NCI-H1930 (cell line): ENCODE results near the gene CT45A10.
"Not testable (repeated sequence)": the region's sequence is repeated elsewhere in the genome, so short reads cannot be mapped to it uniquely, and the experiment has no call there.

Experiments
- DNase-seq, 2 experiments: peaks; one replicate each; lab custom pipeline; 2025; lab: John Stamatoyannopoulos, UW

Gene CT45A10, protein sequence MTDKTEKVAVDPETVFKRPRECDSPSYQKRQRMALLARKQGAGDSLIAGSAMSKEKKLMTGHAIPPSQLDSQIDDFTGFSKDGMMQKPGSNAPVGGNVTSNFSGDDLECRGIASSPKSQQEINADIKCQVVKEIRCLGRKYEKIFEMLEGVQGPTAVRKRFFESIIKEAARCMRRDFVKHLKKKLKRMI

DNA sequence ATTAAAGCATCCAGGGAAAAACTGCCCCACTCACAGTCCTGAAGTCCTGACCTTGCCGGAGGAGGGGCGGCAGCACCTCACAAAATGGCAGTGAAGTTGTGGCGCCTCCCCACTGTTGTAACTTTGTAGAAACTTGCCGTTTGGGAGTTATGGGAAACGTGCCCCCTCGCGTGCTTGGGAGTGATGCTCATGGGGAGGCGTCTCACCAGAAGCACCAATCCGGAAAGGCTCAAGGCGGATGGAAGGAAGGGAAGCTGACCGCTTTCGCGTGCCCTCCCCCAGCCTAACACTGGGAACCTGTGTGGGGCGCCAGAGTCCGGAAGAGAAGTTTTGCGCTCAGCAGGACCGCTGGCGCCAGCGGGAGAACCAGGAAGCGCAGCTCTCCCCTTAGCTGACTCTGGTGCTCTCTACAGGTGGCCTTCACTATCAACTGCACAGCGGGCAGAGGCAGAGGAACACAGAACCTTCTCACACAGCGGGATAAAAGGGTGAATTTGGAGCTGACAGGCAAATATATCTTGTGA, at the start of gene CT45A10, which contains the start of gene SAGE1:
CT45A10 (minus strand) TSS at position 151 of the 524 bp plus-strand sequence. CDS start 8,100 bp downstream, outside the sequence.
SAGE1 (plus strand) TSS at position 423 of the 524 bp plus-strand sequence. CDS start 2,527 bp downstream, outside the sequence.
- peak; percentile 20 to 58 for DNase-seq

DNA sequence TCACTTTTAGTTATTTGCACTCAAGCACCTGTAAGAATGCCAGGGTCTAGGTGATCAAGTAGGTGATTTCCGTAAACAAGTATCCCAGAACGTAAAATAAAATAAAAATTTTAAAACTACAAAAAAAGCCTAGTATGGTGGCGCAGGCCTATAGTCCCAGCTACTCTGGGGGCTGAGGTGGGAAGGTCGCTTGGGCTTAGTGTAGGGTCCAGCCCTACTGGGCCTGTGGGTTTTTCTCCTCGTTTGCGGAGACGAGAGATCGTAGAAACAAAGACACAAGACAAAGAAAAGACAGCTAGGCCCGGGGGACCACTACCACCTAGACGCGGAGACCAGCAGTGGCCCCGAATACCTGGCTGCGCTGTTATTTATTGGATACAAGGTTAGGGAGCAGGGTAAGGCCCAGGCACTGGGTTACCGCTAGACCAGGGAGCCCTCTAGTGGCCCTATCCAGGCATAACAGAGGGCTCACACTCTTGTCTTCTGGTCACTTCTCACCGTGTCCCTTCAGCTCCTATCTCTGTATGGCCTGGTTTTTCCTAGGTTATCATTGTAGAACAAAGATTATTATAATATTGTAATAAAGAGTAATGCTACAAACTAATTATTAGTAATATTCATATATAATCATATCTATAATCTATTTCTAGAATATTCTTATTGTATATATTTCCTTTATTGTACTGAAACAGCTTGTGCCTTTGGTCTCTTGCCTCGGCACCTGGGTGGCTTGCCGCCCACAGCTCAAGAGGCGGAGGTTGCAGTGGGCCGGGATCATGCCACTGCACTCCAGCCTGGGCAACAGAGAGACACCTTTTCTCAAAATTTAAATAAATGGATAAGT, 38.6 kb upstream of the CT45A10 start:
- peak; percentile 16 to 38 for DNase-seq

DNA sequence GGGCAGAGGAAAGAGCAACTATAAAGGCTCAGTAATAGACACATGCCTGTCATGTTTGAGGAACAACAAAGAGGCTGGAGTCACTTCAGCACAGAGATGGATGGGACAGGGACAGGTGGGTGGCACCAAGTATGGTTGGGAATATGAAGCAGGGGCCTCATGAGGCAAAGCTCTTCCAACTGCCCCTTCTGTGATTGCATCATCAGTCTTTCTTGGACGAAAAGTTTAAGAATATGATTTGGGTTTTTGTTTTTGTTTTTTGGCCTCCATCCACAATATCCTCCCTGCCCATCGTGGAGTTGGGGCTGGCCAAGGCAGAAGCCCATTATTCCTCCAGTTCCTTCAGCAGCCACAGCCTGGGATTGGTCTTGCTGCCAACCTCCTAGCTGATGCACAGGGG, 34.7 kb upstream of the CT45A10 start:
- DNase-seq, result no peak

DNA sequence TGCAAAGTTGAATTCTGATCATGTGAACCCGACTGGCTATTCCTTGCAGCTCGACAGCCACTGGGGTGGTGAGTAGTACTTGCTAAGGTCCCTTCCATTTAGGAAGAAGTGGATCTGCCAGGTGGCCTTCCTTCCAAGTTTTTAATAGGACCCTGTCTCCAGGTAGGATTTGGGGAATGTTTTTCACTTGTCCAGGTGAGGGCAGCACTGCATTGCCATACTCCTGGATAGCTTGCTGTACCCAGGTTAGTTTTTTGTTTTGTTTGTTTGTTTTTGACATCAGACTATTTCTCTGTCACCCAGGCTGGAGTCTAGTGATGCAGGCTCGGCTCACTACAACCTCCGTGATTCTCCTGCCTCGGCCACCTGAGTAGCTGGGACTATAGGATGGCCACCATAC, 30.1 kb upstream of the CT45A10 start:
- DNase-seq, result no peak

DNA sequence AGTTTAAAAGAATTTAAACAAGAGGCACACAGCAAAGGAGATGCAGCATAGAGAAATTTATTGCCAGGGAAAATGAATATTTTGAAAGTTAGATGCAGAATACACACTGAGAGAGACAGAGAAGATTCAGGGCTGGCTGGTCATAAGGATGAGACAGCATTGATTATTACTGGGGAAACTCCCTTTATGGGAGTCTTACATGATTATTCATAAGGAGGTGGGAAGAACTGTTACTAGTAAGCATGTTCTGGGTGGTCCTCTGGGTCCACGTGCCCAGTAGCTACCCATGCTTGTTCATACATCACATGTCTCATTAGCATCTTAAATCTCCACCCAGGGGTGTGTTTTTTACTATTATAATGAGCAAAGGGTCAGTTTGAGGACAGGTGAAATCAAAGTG, 27.3 kb upstream of the CT45A10 start:
- DNase-seq, result not testable (repeated sequence)

DNA sequence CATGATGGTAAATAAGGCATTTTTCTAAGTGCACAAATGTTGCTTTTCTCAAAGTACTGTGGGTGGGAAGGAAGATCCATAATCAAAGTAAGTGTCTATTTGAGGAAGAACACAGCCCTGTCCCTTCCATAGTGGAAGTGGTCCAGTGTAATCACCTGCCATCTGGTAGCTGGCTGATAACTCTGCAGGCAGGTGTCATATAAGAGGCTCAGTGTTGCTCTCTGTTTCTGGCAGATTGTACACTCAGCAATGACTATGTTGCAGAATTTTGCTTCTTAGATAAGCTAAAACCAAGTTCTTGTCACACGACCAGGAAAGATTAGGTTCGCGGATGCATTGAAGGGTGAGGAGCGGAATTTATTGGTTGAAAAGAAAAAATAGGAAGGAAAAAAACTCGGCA, 21.2 kb upstream of the CT45A10 start:
- no peak for DNase-seq

DNA sequence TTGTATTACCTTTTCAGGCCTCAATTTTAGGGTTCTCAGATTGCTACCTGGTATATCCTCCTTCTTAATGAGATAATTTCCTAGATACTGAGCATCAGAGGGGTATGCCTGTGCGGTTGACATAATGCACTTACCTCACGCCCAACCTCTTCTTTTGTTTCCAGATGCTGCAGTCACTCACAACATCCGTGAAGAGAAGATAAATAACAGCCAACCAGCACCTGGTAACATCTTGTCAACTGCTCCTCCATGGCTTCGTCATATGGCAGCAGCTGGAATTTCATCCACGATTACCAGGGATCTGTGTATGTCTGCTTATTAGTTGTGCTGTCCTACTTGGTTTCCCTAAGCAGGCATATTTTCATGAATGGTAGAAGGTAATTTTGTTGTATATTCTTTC, 17.0 kb upstream of the CT45A10 start:
- DNase-seq, result no peak

DNA sequence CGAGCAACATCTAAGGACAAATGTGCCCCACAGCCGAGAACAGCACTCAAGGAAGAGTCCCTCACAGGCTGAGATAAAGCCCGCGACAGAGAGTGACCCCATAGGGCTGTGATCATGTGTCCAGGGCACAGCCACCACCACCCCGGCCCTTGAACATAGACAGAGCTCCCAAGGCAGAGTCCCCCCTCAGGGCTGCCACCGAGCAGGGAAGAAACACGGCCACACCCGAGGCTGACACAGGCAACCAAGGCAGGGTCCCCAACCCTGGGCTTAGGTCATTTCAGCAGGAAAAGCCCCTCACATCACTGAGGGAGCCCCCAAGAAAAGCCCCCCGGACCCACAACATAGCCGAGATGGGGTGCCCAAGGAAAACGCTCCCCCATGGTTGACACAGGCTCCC, 463 bp downstream of the CT45A10 start:
- no peak for DNase-seq

DNA sequence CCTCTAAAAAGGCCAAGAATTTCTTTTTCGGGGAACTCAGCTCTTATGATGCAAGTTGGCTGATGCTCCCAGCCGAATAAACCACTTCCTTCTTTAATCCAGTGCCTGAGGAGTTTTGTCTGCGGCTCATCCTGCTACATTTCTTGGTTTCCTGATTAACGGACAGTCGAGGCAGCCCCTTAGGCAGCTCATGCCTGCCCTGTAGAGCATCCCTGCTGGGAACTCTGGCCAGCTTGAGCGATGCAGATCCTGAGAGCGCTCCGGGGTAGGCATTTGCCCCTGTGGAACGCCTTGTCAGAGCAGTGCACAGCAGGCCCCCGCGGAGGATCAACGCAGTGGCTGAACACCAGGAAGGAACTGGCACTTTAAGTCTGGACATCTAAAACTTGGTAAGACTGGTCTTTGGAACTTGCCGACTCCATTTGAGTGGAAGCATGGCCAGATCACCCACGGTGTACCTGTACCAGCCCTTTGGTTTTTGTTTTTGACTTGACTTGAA, 3.1 kb downstream of the CT45A10 start:
- no peak for DNase-seq

DNA sequence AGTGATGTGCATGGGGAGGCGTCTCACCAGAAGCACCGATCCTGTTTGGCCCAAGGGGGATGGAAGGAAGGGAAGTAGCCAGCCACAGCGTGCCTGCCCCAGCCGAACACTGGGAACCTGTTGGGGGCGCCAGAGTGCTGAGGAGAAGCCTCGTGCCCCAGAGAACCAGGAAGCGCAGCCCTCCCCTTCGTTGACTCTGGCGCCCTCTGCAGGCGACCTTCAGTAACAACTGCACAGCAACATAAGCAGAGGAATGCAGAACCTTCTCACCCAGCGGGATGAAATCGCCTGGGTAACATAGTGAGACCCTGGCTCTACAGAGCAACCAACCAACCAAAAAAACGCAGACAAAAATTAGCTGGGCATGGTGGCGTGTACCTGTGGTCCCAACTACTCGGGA, 4.3 kb downstream of the CT45A10 start:
- peak in 1 of 2 experiments; percentile 22 for DNase-seq

DNA sequence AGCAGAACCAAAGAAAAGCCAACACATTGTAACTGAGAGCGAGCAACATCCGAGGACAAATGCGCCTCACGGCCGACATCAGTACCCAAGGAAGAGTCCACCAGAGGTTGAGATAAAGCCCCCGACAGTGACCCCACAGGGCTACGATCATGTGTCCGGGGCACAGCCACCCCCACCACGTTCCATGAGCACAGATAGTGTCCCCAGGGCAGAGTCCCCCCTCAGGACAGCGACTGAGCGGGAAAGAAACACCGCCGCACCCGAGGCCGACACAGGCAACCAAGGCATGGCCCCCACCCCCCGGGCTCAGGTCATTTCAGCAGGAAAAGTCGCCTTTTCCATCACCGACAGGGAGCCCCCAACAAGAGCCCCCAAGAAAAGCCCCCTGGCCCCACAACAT, 5.0 kb downstream of the CT45A10 start:
- DNase-seq, result not testable (repeated sequence)

DNA sequence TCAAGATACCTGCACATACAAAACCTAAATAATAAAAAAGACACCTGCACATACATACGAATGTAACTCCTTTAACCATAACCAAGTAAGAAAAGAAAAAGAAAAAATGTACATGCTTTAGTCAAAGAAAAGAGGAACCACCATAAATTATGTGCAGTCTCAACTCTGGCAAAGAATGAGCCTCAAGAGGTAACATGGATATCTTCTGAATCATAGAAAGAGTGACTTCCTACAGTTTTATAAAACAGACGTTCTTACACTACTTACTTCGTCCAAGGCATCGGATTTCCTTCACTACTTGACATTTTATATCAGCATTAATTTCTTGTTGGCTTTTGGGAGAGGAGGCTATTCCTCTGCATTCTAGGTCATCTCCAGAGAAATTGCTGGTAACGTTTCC, 10.5 kb downstream of the CT45A10 start:
- not testable (repeated sequence) for DNase-seq

DNA sequence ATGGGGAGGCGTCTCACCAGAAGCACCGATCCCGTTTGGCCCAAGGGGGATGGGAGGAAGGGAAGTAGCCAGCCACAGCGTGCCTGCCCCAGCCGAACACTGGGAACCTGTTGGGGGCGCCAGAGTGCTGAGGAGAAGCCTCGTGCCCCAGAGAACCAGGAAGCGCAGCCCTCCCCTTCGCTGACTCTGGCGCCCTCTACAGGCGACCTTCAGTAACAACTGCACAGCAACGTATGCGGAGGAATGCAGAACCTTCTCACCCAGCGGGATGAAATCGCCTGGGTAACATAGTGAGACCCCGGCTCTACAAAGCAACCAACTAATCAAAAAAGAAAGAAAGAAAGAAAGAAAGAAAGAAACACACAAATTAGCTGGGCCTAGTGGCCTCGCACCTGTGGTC, 21.5 kb downstream of the CT45A10 start, which contains the start of gene CT45A9:
CT45A9 (minus strand) TSS at position 101 of the 400 bp plus-strand sequence. CDS start 3,751 bp downstream, outside the sequence.
- DNase-seq, result not testable (repeated sequence)

DNA sequence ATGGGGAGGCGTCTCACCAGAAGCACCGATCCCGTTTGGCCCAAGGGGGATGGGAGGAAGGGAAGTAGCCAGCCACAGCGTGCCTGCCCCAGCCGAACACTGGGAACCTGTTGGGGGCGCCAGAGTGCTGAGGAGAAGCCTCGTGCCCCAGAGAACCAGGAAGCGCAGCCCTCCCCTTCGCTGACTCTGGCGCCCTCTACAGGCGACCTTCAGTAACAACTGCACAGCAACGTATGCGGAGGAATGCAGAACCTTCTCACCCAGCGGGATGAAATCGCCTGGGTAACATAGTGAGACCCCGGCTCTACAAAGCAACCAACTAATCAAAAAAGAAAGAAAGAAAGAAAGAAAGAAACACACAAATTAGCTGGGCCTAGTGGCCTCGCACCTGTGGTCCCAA, 38.8 kb downstream of the CT45A10 start, which contains the start of gene CT45A8:
CT45A8 (minus strand) TSS at position 101 of the 400 bp plus-strand sequence. CDS start 3,755 bp downstream, outside the sequence.
- not testable (repeated sequence) for DNase-seq

DNA sequence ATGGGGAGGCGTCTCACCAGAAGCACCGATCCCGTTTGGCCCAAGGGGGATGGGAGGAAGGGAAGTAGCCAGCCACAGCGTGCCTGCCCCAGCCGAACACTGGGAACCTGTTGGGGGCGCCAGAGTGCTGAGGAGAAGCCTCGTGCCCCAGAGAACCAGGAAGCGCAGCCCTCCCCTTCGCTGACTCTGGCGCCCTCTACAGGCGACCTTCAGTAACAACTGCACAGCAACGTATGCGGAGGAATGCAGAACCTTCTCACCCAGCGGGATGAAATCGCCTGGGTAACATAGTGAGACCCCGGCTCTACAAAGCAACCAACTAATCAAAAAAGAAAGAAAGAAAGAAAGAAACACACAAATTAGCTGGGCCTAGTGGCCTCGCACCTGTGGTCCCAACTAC, 56.1 kb downstream of the CT45A10 start, which contains the start of gene CT45A7:
CT45A7 (minus strand) TSS at position 101 of the 400 bp plus-strand sequence. CDS start 3,747 bp downstream, outside the sequence.
- DNase-seq, result not testable (repeated sequence)
